Stromal cell of bone marrow (primary cell): ENCODE results near the gene ZNF276.

Experiments
- DNase-seq: peaks from one replicate; pipeline ENCODE4 v3.0.0-alpha.2; 2012; ENCODE audit warnings: low read depth

ZNF276 gene

DNA sequence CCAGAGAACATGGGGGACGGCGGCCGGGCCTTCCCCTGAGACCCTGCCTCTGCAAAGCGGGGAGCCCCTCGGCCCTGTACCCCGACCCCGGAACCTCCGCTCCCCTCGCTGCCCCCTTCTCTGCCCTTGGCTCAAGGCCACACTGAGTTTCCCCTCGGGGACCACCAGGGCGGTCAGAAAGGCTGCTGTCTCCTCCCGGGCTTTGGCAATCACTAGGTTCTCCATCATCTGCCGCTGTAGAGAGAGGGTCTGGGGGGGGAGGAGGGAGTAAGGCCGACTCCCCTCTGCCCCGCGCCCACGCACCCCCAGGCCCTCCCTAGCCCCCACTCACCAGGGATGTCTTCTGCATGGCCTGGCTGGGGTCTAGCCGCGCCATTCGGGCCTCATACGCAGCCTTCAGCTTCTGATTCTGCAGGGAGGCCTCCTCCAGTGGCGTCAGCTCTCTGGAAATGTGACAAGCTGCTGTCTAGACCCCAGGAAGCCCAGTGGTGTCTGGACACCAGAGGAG, 9.0 kb upstream of the ZNF276 start:
- DNase-seq = no peak

DNA sequence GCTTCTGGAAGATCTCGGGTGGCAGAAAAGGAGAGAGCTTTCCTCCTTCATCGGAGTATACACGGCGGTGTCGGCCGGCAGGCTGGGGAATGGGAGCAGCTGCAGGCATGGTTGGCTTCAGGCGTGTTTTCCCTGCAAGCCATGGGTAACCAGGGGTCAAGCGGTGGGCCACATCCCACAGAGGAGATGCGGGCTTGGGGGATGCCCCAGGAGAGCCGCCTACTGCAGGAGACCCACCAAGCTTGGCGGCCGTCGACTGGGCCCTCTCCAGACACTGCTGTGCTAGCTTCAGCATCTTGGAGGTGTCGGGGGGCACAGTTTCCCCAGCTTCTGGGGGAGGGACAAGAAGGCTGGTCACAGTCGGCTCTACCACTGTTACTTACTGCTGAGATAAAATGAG, 4.8 kb upstream of the ZNF276 start:
- no peak for DNase-seq

DNA sequence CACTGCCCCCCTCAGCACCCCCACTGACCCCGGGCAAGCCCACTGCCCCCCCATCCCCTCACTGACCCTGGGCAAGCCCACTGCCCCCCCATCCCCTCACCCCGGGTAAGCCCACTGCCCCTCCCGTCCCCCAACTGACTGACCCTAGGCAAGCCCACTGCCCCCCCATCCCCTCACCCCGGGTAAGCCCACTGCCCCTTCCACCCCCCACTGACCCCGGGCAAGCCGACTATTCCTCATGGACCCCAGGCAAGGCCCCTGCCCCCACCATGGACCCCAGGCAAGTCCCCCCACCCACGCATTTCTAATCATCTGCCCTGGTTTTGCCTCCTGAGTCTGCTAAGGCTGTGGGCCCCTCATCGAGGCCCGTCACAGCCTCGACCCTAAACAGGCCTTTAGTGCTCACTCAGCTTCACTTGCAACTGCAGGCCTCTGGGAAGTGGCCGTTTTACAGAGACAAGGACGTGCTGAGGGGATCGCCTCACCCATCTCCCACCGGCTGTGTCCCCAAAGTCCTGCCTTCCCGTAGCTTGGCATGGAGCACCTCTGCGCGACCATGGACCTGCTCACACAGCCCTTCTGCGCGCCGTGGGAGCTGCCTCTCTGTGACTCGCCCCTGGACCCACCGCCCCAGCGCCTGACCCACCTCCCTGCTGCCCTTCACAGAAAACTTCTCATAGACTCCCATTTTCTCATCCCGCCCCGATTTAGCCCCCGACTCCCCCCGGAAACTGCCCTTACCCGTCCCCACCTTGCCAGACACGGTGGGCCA, 4.2 kb upstream of the ZNF276 start:
- DNase-seq = no peak

DNA sequence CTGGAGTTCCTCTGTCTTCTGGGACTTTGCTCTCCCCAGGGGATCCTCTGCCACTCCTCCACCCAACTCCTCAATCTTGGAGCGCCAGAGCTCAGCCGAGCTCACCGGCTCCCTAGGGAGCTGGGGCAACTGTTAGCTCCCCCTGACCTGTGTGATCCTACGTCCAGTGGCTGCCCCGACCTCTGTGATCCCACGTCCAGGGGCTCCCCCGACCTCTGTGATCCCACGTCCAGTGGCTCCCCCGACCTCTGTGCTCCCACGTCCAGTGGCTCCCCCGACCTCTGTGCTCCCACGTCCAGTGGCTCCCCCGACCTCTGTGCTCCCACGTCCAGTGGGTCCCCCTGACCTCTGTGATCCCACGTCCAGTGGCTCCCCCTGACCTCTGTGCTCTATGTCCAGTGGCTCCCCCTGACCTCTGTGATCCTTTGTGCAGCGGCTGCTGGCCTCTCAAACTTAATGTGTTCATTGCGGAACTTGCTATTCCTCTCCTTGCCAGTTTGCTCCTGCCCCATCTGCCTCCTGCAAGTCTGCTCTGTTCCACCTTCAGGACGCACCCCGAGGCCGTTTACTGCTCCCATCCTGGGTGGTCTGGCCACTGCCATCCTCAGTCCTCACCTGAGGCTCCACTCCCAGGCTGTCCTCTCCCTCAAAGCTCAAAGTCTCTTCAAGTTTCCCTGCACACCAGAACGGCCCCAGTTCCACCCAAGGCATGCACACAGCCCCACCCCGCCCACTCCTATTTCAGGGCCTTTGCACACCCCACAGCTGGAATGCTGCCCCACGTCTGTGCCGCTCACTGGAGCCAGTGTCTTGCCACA, 3.4 kb upstream of the ZNF276 start:
- DNase-seq = no peak

- DNase-seq = no peak
Observed at GRCh38 chr16:89720551-89720812, 855 bp upstream of the ZNF276 start.

- DNase-seq = no peak
Observed at GRCh38 chr16:89721546-89722391, 432 bp downstream of the ZNF276 start.

GRCh38 chr16:89722392-89723278, 1.3 kb downstream of the ZNF276 start:
- no peak for DNase-seq

- DNase-seq = no peak
Observed at GRCh38 chr16:89723279-89724250, 2.2 kb downstream of the ZNF276 start.

DNA sequence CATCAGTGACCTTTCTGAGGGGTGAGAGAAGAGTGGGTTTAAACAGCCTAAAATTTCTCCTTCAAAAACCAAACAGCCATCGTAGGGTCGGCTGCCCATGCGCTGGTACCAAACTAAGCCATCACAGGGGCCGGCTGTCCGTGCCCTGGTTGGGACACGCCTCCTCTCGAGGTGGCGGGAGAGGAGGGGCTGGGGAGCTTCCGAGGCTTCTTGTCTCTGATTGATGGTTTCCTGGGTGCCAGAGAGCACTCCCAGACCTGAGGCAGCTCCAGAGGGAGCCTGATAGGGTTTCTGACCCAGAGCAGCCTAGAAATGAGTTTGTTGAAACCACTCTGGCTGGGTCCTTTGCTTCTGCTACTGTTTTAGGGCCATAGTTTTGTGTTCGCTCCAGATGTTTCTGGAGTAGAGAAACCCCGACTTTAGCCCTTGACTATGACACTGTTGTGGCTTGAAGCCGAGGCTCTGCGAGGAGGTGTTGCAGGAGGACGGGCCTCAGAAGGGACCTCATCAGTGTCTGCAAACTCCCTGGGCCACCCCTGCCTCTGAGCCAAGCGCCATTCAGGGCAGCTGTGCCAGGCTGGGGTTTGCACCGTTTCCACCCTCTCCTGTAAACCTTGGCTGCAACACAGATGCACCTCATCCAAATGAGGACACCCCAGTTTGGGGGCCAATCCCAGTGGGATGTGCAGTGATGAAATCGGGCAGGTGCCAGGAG, 6.2 kb downstream of the ZNF276 start:
- DNase-seq = no peak

- DNase-seq = no peak
Observed at GRCh38 chr16:89729293-89729692, 8.0 kb downstream of the ZNF276 start.

- no peak for DNase-seq
Observed at GRCh38 chr16:89729863-89730593, 8.7 kb downstream of the ZNF276 start.

DNA sequence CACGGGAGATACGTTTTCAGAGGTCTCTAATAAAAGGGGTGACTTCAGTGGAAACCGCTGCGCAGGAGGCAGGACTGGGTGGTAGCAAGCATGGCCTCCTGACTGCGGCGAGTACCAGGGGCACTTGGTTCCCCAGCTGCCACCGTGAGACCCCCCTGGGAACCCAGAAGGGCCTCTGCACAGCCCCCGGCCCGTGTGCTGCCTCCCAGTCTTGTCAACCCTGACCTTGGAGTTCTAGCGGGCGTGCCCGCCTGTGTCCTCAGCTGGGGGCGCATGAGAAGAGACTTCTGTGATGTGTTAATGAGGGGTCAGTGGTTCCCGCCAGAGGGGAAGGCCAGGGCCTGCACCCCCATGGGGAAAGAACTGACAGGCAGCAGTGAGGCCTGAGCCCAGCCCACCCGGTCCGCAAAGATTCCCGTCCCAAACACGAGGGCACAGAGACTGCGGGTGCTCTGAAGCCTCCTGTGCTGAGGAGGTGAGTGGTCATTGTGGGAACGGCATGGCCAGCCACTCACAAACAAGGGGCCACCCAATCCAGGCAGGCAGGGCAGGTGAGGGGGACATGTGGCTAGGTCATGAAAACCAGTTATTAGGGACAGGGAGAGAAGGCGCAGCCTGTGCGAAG, 9.4 kb downstream of the ZNF276 start:
- no peak for DNase-seq

DNA sequence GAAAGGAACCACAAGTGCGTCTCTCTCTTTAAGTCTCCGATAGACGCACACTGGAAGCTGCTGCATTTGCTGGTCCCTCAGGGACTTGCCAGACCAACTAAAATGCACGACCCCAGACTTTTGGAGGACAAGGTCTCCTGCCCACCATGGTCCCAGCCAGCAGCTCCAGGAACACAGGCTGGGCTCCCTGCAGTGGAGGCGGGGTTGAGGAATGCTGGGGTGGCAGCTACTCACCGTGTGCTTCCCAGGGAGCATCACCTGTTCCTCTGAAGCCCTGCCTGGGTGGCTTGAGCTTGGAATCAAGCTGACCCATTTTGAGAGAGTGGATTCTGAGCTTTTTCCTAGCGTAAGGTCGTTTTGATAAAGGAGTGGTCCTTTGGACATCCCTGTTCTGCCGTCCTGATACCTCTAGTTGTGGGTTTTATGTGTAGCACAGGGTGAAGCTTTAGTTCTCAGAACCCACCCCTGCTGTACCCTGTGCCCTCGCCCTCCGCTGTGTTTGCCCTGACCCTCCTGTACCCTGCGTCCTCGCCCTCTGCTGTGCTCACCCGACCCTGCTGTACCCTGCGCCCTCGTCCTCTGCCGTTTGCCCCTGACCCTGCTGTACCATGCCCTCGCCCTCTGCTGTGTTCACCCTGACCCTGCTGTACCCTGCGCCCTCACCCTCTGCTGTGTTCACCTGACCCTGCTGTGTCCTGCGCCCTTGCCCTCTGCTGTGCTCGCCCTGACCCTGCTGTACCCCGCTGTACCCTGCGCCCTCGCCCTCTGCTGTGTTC, 11.0 kb downstream of the ZNF276 start:
- DNase-seq = no peak

GRCh38 chr16:89732918-89733242, 11.5 kb downstream of the ZNF276 start:
- DNase-seq = no peak

DNA sequence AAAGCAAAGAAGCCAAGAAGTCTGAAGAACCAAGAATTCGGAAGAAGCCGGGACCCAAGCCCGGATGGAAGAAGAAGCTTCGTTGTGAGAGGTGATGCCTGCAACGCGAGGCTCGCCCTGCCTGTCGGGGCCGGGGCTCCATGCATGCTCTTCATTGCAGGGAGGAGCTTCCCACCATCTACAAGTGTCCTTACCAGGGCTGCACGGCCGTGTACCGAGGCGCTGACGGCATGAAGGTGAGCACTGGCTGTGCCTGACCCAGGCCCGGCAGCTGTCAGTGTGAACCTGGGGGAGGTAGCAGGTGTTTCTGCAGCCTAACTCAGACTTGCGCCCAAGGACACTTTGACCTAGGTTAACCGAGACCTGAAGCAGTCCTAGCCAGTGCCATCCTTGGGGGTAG, 12.0 kb downstream of the ZNF276 start:
- no peak for DNase-seq

DNA sequence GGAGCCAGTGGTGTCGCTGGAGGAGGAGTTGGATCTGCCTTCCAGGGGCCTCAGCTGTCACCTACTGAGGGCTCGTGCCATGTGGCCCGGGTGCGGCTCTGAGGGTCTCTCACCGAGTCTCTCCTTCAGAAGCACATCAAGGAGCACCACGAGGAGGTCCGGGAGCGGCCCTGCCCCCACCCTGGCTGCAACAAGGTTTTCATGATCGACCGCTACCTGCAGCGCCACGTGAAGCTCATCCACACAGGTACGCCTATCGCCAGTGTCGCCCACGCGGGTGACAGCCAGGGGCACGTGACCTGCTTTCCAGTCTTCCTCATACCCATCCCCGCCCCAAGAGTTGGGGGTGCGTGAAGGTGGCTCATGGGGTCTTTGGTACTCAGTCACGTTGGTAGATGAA, 12.5 kb downstream of the ZNF276 start:
- DNase-seq = no peak

- no peak for DNase-seq
Observed at GRCh38 chr16:89736554-89736953, 15.2 kb downstream of the ZNF276 start.
